Activated T-helper 2 cell treated with anti-CD3 and anti-CD28 coated beads, Interferon-gamma antibody, Interleukin-2, Interleukin-4, amounts not matched to agents 10 μg/mL and 5 μg/mL and 100 μg/mL, durations not matched to agents 14 hours and 24 hours and 36 hours (primary cell): ENCODE data around the gene ATAD2B. TPM values are rescaled to one million over a fixed set of nuclear protein-coding genes. Genes with fewer than 3 reads are reported as not detected.

ENCODE experiments used
- total RNA-seq: library from RNA; stranded (reverse); gene quantifications from 2 replicates; pipeline ENCODE4 v1.2.3, GENCODE V29; 2022

Gene ATAD2B
- total RNA-seq, 1 donor from 2014 or later: 24.8 TPM

Other genes starting within 250 kb of the ATAD2B start
- 17.6 and 18.3 TPM in 2 replicates for gene UBXN2A, start 13.3 kb upstream of the ATAD2B start, total RNA-seq
- 0.14 TPM in 1 of 2 replicates, not detected in the other for gene MFSD2B, start 83.0 kb upstream of the ATAD2B start, total RNA-seq
- 22.0 and 22.1 TPM in 2 replicates for gene WDCP, start 120.3 kb upstream of the ATAD2B start, total RNA-seq
- 1.1 and 2.1 TPM in 2 replicates for gene FKBP1B, start 122.6 kb upstream of the ATAD2B start, total RNA-seq
- 137 and 143 TPM in 2 replicates for gene SF3B6, start 149.2 kb upstream of the ATAD2B start, total RNA-seq
- gene TP53I3, start 157.7 kb upstream of the ATAD2B start, total RNA-seq: 2.7 and 3.1 TPM in 2 replicates
- 0.30 TPM in 1 of 2 replicates, not detected in the other for gene PFN4, start 196.2 kb upstream of the ATAD2B start, total RNA-seq
- 4.5 and 6.3 TPM in 2 replicates for gene FAM228B, start 196.3 kb upstream of the ATAD2B start, total RNA-seq
- gene FAM228A, start 247.9 kb upstream of the ATAD2B start, total RNA-seq: 0.21 TPM in 1 of 2 replicates, not detected in the other